Activated CD8-positive, alpha-beta memory T cell treated with anti-CD3 and anti-CD28 coated beads for 4 hours (primary cell): Measurements from ENCODE around the gene MTA1.

ENCODE experiments used
- DNase-seq, 2 donors: peaks; one replicate each; pipeline ENCODE4 v3.0.0-alpha.2; 2020; ENCODE audit warnings: low read depth in 2 of 2

MTA1 gene

GRCh38 chr14:105498430-105499255 is 79.0 kb downstream of the MTA1 start:
- DNase-seq = no peak

GRCh38 chr14:105499256-105500035 is 79.8 kb downstream of the MTA1 start:
- DNase-seq = no peak

DNA sequence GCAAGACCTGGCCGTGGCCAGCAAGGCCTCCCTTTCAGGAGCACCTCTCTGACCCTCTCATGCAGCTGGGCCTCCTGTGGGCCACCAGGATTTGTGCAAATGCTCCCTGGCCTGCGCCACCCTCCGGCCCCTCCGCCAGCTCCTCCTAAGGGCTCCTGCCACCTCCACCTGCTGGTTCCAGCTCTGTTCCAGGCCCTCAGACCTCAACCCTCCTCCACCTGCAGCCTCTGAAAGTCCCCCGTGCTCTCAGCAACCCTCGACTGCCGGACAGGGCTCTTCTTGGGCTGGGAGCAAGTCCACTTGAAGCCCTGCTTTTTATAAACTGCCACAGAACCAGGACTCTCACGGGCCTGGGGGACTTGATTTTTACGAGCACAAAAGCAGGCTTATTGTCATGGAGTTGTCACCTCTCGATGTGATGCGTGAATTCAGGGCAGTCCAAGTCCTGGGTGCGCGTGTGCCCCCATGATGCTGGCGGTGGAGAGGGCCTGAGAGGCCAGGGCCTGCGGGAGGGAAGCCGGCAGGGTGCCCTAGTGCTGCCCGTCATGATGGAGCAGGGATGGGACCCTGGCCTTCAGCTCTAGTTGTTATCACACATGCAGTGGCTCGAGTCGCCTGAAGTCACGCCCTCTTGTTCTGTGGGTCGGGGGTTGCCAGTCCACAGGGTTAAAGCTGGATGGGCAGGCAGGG is 80.6 kb downstream of the MTA1 start:
- no peak for DNase-seq

GRCh38 chr14:105500726-105501101 is 81.1 kb downstream of the MTA1 start:
- DNase-seq = no peak

DNA sequence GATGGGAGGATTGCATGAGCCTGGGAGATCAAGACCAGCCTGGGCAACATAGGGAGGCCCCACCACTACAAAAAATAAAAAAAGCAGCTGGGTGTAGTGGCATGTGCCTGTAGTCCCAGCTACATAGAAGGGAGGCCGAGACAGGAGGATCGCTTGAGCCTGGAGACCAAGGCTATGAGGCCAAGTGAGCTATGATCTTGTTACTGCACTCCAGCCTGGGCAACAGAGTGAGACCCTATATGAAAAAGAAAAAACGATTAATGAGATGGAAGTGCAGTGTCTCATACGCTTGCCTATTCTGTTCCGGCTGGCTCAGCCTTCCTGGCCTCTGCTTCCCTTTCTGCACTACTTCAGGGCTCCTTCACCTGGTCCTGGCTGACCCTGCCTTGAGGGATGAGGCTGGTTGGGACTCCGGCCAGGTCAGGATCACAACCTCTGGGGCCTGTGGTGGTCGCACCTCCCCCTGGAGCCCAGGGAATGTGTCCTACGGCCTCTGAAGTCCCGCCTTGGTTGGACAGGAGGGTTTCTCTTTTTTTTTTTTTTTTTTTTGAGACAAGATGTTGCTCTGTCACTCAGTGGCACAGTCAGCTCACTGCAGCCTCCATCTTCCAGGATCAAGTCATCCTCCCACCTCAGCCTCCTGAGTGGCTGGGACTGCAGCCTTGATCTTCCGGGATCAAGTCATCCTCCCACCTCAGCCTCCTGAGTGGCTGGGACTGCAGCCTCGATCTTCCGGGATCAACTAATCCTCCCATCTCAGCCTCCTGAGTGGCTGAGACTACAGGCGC is 82.1 kb downstream of the MTA1 start:
- DNase-seq = no peak

DNA sequence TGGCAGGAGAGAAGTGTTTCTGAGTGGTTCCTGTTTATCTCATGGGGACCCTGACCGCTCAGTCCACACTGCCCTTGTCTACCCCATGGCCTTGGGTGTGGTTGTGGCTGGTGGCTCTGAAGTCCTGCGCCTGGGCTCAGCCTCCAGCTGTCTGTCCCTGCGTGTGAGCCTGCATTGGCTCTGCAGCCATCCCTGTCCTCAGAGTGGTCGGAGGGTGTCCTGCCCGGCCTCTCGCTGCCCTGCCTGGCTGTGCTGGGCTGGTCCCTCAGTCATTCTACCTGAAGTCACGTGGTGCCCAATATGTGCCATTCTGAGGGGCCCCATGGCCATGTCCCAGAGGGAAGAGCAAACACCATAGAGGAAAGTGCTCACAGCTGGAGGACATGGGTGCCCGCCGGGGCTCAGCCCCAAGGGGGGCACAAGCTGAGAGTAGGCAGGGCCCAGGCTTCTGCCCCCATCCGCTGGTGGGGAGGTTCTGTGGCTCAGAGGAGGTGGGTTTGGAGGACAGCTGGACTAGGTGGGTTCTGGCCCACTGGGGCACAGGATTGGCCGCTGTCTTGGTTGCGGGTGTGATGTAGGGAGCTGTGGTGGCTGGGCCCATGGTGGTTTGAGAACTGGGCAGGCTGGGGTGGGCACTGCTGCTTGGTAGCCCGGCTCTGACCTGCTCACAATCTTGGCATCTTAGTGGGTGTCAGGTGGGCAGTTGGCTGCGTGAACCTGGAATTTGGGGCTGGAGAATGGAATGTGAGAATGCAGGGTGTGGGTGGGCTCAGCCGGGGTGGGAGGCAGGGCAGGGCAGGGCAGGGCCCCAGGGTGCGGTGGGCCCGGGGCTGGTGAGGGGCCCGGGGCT is 83.0 kb downstream of the MTA1 start:
- no peak for DNase-seq

DNA sequence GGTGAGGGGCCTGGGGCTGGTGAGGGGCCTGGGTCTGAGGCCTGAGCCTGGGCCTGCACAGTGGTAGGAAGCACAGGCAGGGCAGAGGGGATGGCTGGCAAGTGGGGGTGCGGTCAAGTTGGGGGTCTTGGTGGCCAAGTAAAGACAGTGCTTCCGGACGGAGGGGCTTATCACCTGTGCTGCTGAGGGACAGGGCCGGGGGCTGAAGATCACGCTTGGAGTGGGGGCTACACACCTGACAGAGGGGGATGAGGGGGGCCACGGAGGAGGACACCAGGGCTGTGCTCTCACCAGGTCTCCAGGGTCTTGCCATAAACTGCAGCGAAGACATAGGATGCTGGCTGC is 83.6 kb downstream of the MTA1 start:
- no peak for DNase-seq

DNA sequence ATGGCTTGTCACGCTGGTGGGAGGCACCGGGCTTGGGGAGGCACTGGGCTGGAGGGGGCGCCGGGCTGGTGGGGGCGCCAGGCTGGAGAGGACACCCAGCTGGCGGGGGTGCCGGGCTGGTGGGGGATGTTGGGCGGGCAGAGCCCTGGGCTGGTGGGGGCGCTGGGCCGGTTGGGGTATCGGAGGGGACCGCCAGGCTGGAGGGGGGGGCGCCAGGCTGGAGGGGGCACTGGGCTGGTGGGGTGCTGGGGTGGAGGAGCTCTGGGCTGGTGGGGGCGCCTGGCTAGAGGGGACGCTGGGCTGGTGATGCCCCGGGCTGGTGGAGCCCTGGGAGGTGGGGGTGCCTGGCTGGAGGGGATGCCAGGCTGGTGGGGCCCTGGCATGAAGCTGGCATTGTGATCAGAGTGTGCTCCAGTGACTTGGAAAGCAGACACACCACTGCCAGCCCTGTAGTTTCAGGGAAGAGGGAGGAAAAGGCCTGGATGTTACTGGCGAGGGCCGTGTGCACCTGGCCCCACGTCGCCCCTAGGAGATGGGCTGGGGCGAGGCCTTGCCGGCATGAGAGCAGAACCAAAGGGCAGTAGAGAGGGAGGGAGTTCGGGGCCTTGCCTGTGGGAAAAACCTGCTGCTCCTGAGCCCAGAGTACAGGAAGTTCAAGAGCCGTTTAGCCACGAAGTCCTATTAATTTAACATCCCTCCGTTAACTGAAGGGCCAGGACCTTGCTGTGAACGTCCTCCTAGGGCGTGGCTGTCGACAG is 84.5 kb downstream of the MTA1 start:
- no peak for DNase-seq

- no peak for DNase-seq
These were observed 85.5 kb downstream of the MTA1 start for GRCh38 chr14:105505101-105505500.

DNA sequence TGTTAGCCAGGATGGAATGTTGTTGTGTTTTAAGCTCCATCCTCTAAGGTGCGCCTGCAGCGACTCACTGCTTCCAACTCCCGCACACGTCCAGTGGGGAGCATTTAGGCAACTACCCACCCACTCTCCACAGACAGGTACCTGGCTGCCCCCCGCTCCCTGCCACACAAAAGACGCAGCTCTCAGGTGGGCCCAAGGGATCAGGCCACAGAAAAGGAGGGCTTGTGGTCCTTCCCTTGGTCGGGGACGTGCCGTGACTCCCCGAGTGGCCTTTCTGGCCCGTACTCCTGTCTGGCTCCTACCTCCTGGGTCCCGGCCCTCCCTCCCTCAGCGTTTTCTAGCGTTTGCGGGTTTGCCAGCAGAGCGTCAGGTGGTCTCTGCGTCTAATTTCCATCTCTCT is 87.6 kb downstream of the MTA1 start:
- no peak for DNase-seq

- no peak for DNase-seq
These were observed 88.4 kb downstream of the MTA1 start for GRCh38 chr14:105508069-105508468.

DNA sequence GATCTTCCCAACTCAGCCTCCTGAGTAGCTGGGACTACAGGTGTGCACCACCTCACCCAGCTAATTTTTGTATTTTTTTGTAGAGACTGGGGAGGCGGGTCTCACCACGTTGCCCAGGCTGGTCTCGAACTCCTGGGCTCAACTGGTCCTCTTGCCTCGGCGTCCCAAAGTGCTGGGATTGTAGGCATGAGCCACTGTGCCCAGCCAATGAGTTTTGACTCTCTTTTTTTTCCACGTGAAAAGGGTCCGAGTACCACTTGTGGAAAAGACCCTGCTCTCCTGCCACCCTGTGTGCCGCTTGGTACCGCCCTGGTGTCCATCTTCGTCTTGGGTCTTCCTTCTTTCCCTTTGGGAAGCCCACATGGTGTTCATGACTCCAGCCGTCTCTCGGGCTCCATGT is 89.0 kb downstream of the MTA1 start:
- no peak for DNase-seq

- DNase-seq = no peak
These were observed 97.5 kb downstream of the MTA1 start for GRCh38 chr14:105517096-105517495.

- no peak for DNase-seq
These were observed 100.5 kb downstream of the MTA1 start for GRCh38 chr14:105519946-105520698.
